NCI-H69 (cell line): ENCODE measurements around the gene OOSP3.
"Not testable (repeated sequence)": the region's sequence is repeated elsewhere in the genome, so short reads cannot be mapped to it uniquely, and the experiment has no call there.

ENCODE experiments used
- DNase-seq: peaks from one replicate; lab custom pipeline; 2025; lab: John Stamatoyannopoulos, UW

The OOSP3 gene

GRCh38 chr11:59877325-59877724 is 1.3 kb upstream of the OOSP3 start:
- DNase-seq: no peak

- no peak for DNase-seq
Measured at GRCh38 chr11:59877784-59878183, 798 bp upstream of the OOSP3 start.

GRCh38 chr11:59879567-59879966 is 985 bp downstream of the OOSP3 start:
- no peak for DNase-seq

- DNase-seq: no peak
Measured at GRCh38 chr11:59883597-59883996, 5.0 kb downstream of the OOSP3 start.

- not testable (repeated sequence) for DNase-seq
Measured at GRCh38 chr11:59887156-59887555, 8.6 kb downstream of the OOSP3 start.

GRCh38 chr11:59891781-59892181 is 13.2 kb downstream of the OOSP3 start:
- DNase-seq: no peak

GRCh38 chr11:59894616-59895015 is 16.0 kb downstream of the OOSP3 start:
- DNase-seq: no peak

GRCh38 chr11:59898046-59898445 is 19.5 kb downstream of the OOSP3 start:
- no peak for DNase-seq

GRCh38 chr11:59898650-59899049 is 20.1 kb downstream of the OOSP3 start:
- DNase-seq: no peak

GRCh38 chr11:59899532-59899931 is 20.9 kb downstream of the OOSP3 start:
- DNase-seq: peak; percentile 33

GRCh38 chr11:59900366-59901126 is 22.0 kb downstream of the OOSP3 start:
- DNase-seq: no peak

GRCh38 chr11:59901306-59901705 is 22.7 kb downstream of the OOSP3 start:
- no peak for DNase-seq

- DNase-seq: not testable (repeated sequence)
Measured at GRCh38 chr11:59903569-59903968, 25.0 kb downstream of the OOSP3 start.

GRCh38 chr11:59918480-59918879 is 39.9 kb downstream of the OOSP3 start:
- no peak for DNase-seq

GRCh38 chr11:59918987-59919589 is 40.5 kb downstream of the OOSP3 start:
- DNase-seq: peak; percentile 59

GRCh38 chr11:59923813-59924212 is 45.2 kb downstream of the OOSP3 start:
- no peak for DNase-seq

- DNase-seq: no peak
Measured at GRCh38 chr11:59931688-59932087, 53.1 kb downstream of the OOSP3 start.

- no peak for DNase-seq
Measured at GRCh38 chr11:59938132-59938531, 59.5 kb downstream of the OOSP3 start, which contains the start of gene OOSP1. Gene OOSP1 (plus strand): TSS chr11:59938432. CDS start chr11:59938455, 23 bp downstream.

GRCh38 chr11:59938718-59939117 is 60.1 kb downstream of the OOSP3 start:
- DNase-seq: no peak

GRCh38 chr11:59939482-59939881 is 60.9 kb downstream of the OOSP3 start:
- DNase-seq: no peak

- DNase-seq: no peak
Measured at GRCh38 chr11:59941091-59941490, 62.5 kb downstream of the OOSP3 start.

- DNase-seq: peak; percentile 22
Measured at GRCh38 chr11:59943997-59944714, 65.6 kb downstream of the OOSP3 start.

GRCh38 chr11:59944720-59945119 is 66.1 kb downstream of the OOSP3 start:
- DNase-seq: peak; percentile 7
